ENCODE measurements around the gene JAZF1.

DNA sequence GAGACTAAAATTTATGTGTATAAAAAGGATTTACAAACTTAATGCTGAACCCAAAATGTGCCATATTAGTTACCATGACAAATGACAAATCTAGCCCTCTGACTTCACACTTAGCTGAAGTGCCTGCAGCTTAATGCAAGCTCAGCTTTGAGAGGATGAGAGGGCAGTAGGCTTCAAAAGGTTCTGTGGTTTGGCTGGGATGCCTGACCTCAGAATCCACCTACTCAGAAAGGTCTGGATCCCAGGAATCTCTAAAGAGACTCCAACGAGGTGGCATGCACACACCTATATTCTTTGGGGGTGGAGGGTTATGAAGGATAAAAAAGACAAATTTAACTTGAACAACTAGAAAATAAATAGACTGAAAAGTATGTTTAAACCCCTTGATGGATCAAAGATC is 227.2 kb downstream of the JAZF1 start:
- TF ChIP-seq ZNF274 (IDR thresholded peaks at IDR 0.05; ENCODE audit: low read depth, low read length) (no peak), SUZ12 (IDR thresholded peaks at IDR 0.05; ENCODE audit: extremely low read depth, insufficient read depth, insufficient read length) (no peak)
